Pancreas (tissue), 10 donors: ENCODE data around the gene LRP5. TPM values are rescaled to one million over a fixed set of nuclear protein-coding genes. Genes with fewer than 3 reads are reported as not detected.
A peak's percentile ranks its signal among the peaks of the same experiment; 100 is the strongest.
"Not testable (repeated sequence)": the region's sequence is repeated elsewhere in the genome, so short reads cannot be mapped to it uniquely, and the experiment has no call there.

Experiments
- ATAC-seq, 4 donors: fragments of 200-7000 bp; cut with Tn5 transposase; one replicate each; pipeline versions ENCODE4 v1.8.0 to v1.9.1; 2020; ENCODE audit warnings: mild to moderate bottlenecking in 4 of 4, moderate library complexity in 4 of 4
- DNase-seq, 6 donors: peaks; one replicate each; pipeline ENCODE4 v3.0.0-alpha.2; 2020
- FAIRE-seq: peaks from 2 replicates; lab custom pipeline; 2012; peaks lifted over from hg19 to GRCh38; lab: Jason Lieb, UNC
- H3K27ac ChIP-seq, 4 donors: fragments of 200-600 bp; sonication (generic); 1 replicate in 3 of 4; 2 replicates in 1 of 4; pipeline versions ENCODE4 v1.5.0 to v1.8.0; 2020
- H3K27me3 ChIP-seq, 4 donors: fragments of 200-600 bp; one replicate each; pipeline ENCODE4 v1.8.0; 2021
- H3K36me3 ChIP-seq, 3 donors: fragments of 200-600 bp; sonication (generic) in 1 of 3; one replicate each; pipeline versions ENCODE4 v1.5.0 to v1.8.0; 2020 to 2021
- H3K4me1 ChIP-seq, 3 donors: fragments of 200-600 bp; one replicate each; pipeline ENCODE4 v1.8.0; 2021
- H3K4me3 ChIP-seq, 4 donors: fragments of 200-600 bp; sonication (generic) in 2 of 4; one replicate each; pipeline versions ENCODE4 v1.5.0 to v1.8.0; 2020 to 2021
- H3K9me3 ChIP-seq, 4 donors: fragments of 200-600 bp; one replicate each; pipeline ENCODE4 v1.8.0; 2021
- WGBS, 2 donors: extraction: QIAGEN DNeasy Blood & Tissue Kit; methylation state at CpG; one replicate each; pipeline ENCODE4 v1.1.7; 2013; 5-methylcytosine and 5-hydroxymethylcytosine counted together
- intact Hi-C, 3 donors: fragments of 100-400 bp; cut with DNase I; formaldehyde crosslinking; loops; one replicate each; pipeline versions ENCODE4 v1.11.1 to v1.14.2; 2022
- polyA plus RNA-seq, 2 donors: library from polyadenylated mRNA; stranded (reverse); fragments of 200-250 nt; gene quantifications; one replicate each; pipeline ENCODE4 v1.2.3, GENCODE V29; 2013
- total RNA-seq, 6 donors: library from RNA; stranded (reverse); fragmentation: NEBNext Ultra II Directional in 4 of 6; extraction: Animal tissue kit (Norgen Biotek cat#: 25700) in 4 of 6; gene quantifications; one replicate each; pipeline versions ENCODE4 v1.2.1 to v1.2.4, GENCODE V29; 2021 to 2023
- TF ChIP-seq, protein P1 (sequence below), 4 donors: fragments of 200-600 bp; sonication (generic) in 3 of 4; IDR thresholded peaks; one replicate each; pipeline versions ENCODE4 v1.5.0 to v1.8.0; 2021; ENCODE audit warnings: antibody characterized with exemption in 4 of 4
- donor health status: healthy with polysubstance abuse.
- donor health status: DM: no; HTN: no; CAD: no; lungs with moderate emphysema.
- donor health status: DM: no; HTN: no; CAD: no.
- donor health status: control.
- donor health status: control.
- donor health status: Bipolar disorder and iron deficiency.
- donor health status: DM: yes; HTN: yes; CAD: no.
- donor health status: DM: no; HTN: no; CAD: no.
- donor health status: DM: no; HTN: no; CAD: no.
- donor health status: DM: yes; HTN: yes; CAD: no.

Gene LRP5
- total and polyA plus RNA-seq, 8 donors = 27.4 to 62.8 (median 32.5) TPM

DNA sequence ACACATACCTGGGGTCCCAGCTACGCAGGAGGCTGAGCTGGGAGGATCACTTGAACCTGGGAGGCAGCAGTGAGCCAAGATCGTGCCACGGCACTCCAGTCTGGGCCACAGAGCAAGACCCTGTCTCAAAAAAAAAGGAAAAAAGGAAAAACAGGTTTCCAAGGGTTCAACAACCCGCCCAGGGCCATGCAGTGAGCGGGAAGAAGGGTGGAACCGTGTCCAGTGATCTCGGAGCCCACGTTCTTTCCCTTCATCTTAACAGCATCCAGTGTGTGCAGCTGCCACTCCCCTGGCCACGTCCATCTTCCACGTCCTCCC lies 14.9 kb upstream of the LRP5 start:
- DNase-seq = no peak
- Histone ChIP-seq H3K9me3 (no peaks in the 10 kb centered on the region), H3K27me3 (no peaks in the 10 kb centered on the region), H3K36me3 (no peaks in the 10 kb centered on the region), H3K4me3 (peak overlapping the region in 1 of 4 donors; percentile 30), H3K27ac (peak overlapping the region in 1 of 4 donors; percentile 87), H3K4me1 (peaks cover 9 to 12% (median 11%) of the 10 kb centered on the region in 3 donors)
- no peak for FAIRE-seq
- intact Hi-C loops = loop anchor here in 2 of 3 donors (5.0 kb wide), 1 partner anchor 40 kb away; no protein-coding TSS in a partner anchor
- TF ChIP-seq, protein P1, sequence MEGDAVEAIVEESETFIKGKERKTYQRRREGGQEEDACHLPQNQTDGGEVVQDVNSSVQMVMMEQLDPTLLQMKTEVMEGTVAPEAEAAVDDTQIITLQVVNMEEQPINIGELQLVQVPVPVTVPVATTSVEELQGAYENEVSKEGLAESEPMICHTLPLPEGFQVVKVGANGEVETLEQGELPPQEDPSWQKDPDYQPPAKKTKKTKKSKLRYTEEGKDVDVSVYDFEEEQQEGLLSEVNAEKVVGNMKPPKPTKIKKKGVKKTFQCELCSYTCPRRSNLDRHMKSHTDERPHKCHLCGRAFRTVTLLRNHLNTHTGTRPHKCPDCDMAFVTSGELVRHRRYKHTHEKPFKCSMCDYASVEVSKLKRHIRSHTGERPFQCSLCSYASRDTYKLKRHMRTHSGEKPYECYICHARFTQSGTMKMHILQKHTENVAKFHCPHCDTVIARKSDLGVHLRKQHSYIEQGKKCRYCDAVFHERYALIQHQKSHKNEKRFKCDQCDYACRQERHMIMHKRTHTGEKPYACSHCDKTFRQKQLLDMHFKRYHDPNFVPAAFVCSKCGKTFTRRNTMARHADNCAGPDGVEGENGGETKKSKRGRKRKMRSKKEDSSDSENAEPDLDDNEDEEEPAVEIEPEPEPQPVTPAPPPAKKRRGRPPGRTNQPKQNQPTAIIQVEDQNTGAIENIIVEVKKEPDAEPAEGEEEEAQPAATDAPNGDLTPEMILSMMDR (IDR thresholded peaks at IDR 0.05) = no peak
- peak in 1 of 4 donors; percentile 17 for ATAC-seq
- 33 to 35% methylated on average over 10 of the region's 10 CpGs for WGBS, 2 donors

DNA sequence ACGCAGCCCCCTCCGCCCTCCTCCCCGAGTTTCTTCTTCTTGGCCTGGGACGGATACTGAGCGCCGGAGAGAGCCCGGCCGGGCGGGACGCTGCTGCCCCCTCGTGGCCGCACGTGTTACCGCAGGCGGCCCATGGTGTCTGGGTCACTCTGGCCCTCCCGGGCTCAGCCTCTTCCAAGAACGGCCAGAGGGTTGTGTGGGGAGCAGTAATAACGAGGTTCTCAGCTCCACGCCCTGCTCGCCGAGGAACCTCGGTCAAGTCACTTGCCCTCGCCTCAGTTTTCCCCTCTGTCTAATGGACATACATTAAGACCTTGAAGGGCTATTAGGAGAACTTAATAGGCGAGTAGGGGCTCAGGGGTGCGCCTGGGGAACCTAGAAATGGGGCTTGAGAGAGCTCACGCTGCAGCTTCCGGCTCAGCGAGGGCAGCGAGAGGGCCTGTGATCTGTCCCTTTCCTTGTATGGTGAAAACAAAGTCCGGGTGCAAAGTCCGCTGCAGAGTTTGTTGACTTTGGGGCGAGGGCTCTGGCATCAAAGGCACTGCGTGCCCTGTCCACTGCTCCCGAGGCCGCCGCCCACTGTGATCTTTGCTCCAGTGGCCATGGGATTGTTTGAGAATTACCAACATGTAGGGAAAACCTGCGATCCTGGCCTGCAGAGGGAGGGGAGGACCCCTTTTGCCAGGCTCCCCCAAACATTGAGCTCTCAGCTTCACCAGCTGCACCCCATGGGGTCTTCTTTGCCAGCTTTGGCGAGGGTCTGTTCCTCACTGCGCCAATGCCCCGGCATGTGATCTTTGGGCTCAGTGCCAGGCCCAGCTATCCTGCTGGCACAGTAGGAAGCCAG lies 14.4 kb upstream of the LRP5 start:
- FAIRE-seq = no peak
- ATAC-seq = peak; percentile 94 to 98 (median 95)
- TF ChIP-seq, protein P1 (IDR thresholded peaks at IDR 0.05) = peak; percentile 95 to 99 (median 98)

DNA sequence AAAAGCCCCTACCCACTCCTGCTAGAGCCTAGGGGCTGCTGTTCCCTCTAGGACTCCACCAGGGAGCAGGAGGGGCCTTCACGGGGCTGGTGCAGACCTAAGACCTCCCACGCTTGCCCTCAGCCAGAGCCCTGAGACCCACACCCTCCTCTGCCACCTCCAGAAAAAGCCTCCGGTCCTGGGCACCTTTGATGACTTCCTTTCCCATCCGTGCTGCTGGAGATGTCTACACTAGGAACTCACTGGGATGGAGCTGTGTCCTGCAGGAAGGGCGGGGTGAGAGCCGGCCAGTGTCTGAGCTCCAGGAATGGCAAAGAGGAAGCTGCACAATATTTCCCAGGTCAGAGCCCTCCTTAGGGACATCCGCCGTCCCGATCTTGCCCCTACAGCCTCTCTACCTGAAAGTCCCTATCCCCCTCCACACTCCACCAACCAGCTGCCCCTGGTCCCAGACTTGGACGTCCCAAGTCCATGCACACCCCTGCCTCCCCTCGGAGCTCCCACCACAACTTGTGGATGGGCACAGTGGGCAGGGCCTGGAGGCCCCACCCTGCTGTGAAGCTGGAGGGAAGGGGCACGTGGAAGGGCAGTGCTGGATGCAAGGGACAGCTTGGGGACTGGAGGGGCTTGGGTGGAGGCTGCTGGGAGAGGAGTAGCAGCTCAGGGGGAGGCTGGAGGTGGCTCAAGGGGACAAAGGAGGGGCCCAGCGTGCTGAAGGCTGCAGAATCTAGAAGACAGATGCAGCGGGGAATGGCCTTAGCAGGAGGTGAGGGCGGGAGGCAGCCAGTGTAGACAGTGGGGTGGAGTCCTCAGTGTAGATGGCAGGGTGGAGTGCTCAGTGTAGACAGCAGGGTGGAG lies 13.5 kb upstream of the LRP5 start:
- Histone ChIP-seq H3K9me3 (no peaks in the 10 kb centered on the region), H3K27ac (peak overlapping the region in 3 of 4 donors; percentile 67 to 87 (median 78)), H3K36me3 (no peaks in the 10 kb centered on the region), H3K27me3 (no peaks in the 10 kb centered on the region), H3K4me1 (peaks cover 9 to 12% (median 11%) of the 10 kb centered on the region in 3 donors), H3K4me3 (peak overlapping the region in 1 of 4 donors; percentile 30)
- ATAC-seq (peak; percentile 3 to 17 (median 10)), DNase-seq (peak in 1 of 6 donors; percentile 34), FAIRE-seq (no peak)
- TF ChIP-seq, protein P1 (IDR thresholded peaks at IDR 0.05) = no peak
- intact Hi-C loops = loop anchor here in 2 of 3 donors (5.0 kb wide), 1 partner anchor 42 kb away; no protein-coding TSS in a partner anchor
- 69 to 75% methylated on average over 15 of the region's 15 CpGs for WGBS, 2 donors

More for the DNA sequence above, 14.4 kb upstream of the LRP5 start:
- peak overlapping the region; percentile 67 to 87 (median 74) for H3K27ac ChIP-seq
- intact Hi-C loops = loop anchor here in 2 of 3 donors (5.0 kb wide), 1 partner anchor 41 kb away; no protein-coding TSS in a partner anchor
- peak overlapping the region in 2 of 4 donors; percentile 20 to 30 for H3K4me3 ChIP-seq
- peaks cover 9 to 12% (median 11%) of the 10 kb centered on the region in 3 donors for H3K4me1 ChIP-seq
- no peaks in the 10 kb centered on the region for H3K9me3 ChIP-seq
- DNase-seq = peak; percentile 74 to 94 (median 86)
- H3K27me3 ChIP-seq = no peaks in the 10 kb centered on the region
- WGBS, 2 donors = 8 to 9% methylated on average over 39 to 40 of the region's 40 CpGs
- no peaks in the 10 kb centered on the region for H3K36me3 ChIP-seq

GRCh38 chr11:68299517-68299879 lies 12.9 kb upstream of the LRP5 start:
- FAIRE-seq, H3K27me3 ChIP-seq, DNase-seq, ATAC-seq, H3K9me3 ChIP-seq, H3K4me3 ChIP-seq, H3K36me3 ChIP-seq, H3K27ac ChIP-seq: not testable (repeated sequence)
- intact Hi-C loops = loop anchor here in 2 of 3 donors (5.0 kb wide), 1 partner anchor 42 kb away; no protein-coding TSS in a partner anchor
- H3K4me1 ChIP-seq = peaks cover 9 to 12% (median 11%) of the 10 kb centered on the region in 3 donors
- WGBS, 2 donors = 96 to 100% methylated on average over 9 of the region's 9 CpGs
